SK-N-SH (cell line): ENCODE measurements around the gene KIF1A. TPM values are rescaled to one million over a fixed set of nuclear protein-coding genes. Genes with fewer than 3 reads are reported as not detected.

ENCODE experiments used
- CTCF ChIA-PET: fragments of 300-600, 350-600 bp; formaldehyde crosslinking; extraction: SDS; loops from one replicate; lab custom pipeline; 2021; lab: Yijun Ruan, JAX
- POLR2A ChIA-PET: fragments of 350-600 bp; sonication (Branson Sonifier 250); formaldehyde crosslinking; extraction: SDS; loops from one replicate; lab custom pipeline; 2020; ENCODE audit warnings: antibody characterized with exemption, inconsistent platforms; lab: Yijun Ruan, JAX
- DNase-seq: peaks from one replicate; pipeline ENCODE4 v3.0.0; 2012
- H2AFZ ChIP-seq: fragments of 200-600 bp; sonication (generic); 2 replicates; pipeline ENCODE4 v1.8.1; 2016; ENCODE audit warnings: antibody characterized with exemption, mild to moderate bottlenecking, low read depth
- H3F3A ChIP-seq: fragments of 200-600 bp; sonication (generic); replicated peaks from 2 replicates; pipeline ENCODE3; 2016; ENCODE audit warnings: antibody characterized with exemption, mild to moderate bottlenecking; ENCODE audit not compliant: insufficient read depth
- H3K27ac ChIP-seq, 2 experiments: fragments of 200-500 bp in 1 of 2; fragments of 200-600 bp in 1 of 2; sonication (Bioruptor generic) in 1 of 2; sonication (generic), shearing (Covaris generic) in 1 of 2; 2 replicates each; pipeline versions ENCODE4 v1.5.1 to v1.6.1; 2014 to 2016; ENCODE audit warnings: low read depth in 2 of 2, inconsistent platforms in 1 of 2, low read length in 1 of 2, mild to moderate bottlenecking in 1 of 2, mixed read lengths in 1 of 2
- H3K27me3 ChIP-seq: fragments of 200-600 bp; sonication (generic), shearing (Covaris generic); 2 replicates; pipeline ENCODE4 v1.6.1; 2016; ENCODE audit warnings: mixed run types; ENCODE audit not compliant: insufficient read depth
- H3K36me3 ChIP-seq, 2 experiments: fragments of 200-500 bp in 1 of 2; fragments of 200-600 bp in 1 of 2; sonication (Bioruptor generic) in 1 of 2; sonication (generic) in 1 of 2; replicated peaks in 1 of 2; 2 replicates each; pipeline versions ENCODE3 to v1.5.1; 2014 to 2016; ENCODE audit warnings: low read length in 1 of 2, mild to moderate bottlenecking in 1 of 2; ENCODE audit not compliant: insufficient read depth in 2 of 2, control insufficient read depth in 1 of 2
- H3K4me1 ChIP-seq, 2 experiments: fragments of 200-500 bp in 1 of 2; fragments of 200-600 bp in 1 of 2; sonication (Bioruptor generic) in 1 of 2; sonication (generic), shearing (Covaris generic) in 1 of 2; 2 replicates each; pipeline versions ENCODE4 v1.5.1 to v1.6.1; 2014 to 2016; ENCODE audit warnings: low read depth in 1 of 2, low read length in 1 of 2, mixed run types in 1 of 2; ENCODE audit not compliant: insufficient read depth in 2 of 2, control insufficient read depth in 1 of 2
- H3K4me2 ChIP-seq: fragments of 200-600 bp; sonication (generic), shearing (Covaris generic); 2 replicates; pipeline ENCODE4 v1.6.1; 2017; ENCODE audit warnings: mixed run types
- H3K4me3 ChIP-seq, 2 experiments: fragments of 200-500 bp in 1 of 2; fragments of 200-600 bp in 1 of 2; sonication (Bioruptor generic) in 1 of 2; sonication (generic), shearing (Covaris generic) in 1 of 2; 2 replicates each; pipeline versions ENCODE4 v1.5.1 to v1.8.1; 2014 to 2016; ENCODE audit warnings: low read depth in 2 of 2, inconsistent platforms in 1 of 2, low read length in 1 of 2, mild to moderate bottlenecking in 1 of 2, mixed read lengths in 1 of 2, moderate library complexity in 1 of 2
- H3K79me2 ChIP-seq: fragments of 200-600 bp; sonication (generic); 2 replicates; pipeline ENCODE4 v1.8.1; 2017; ENCODE audit warnings: mild to moderate bottlenecking; ENCODE audit not compliant: insufficient read depth
- H3K9ac ChIP-seq: fragments of 200-600 bp; sonication (generic); 2 replicates; pipeline ENCODE4 v1.6.1; 2017; ENCODE audit warnings: mixed run types
- H3K9me2 ChIP-seq: fragments of 200-600 bp; sonication (generic); 2 replicates; pipeline ENCODE4 v1.6.1; 2017; ENCODE audit warnings: mixed run types
- H3K9me3 ChIP-seq: fragments of 200-600 bp; sonication (generic); 2 replicates; pipeline ENCODE4 v1.6.1; 2017; ENCODE audit warnings: mixed run types, mild to moderate bottlenecking, moderate library complexity
- H4K20me1 ChIP-seq: fragments of 200-600 bp; sonication (generic); 2 replicates; pipeline ENCODE4 v1.6.1; 2017; ENCODE audit warnings: mild to moderate bottlenecking, mixed run types; ENCODE audit not compliant: insufficient read depth
- CTCF ChIP-seq: fragments of 200-600 bp; sonication (generic); IDR thresholded peaks from 2 replicates; pipeline ENCODE4 v1.6.1; 2017; ENCODE audit warnings: antibody characterized with exemption, mild to moderate bottlenecking, moderate library complexity
- ELF1 ChIP-seq: IDR thresholded peaks from 2 replicates; pipeline ENCODE4 v1.4.0; 2012
- EP300 ChIP-seq, 2 experiments: IDR thresholded peaks; 2 replicates each; pipeline versions ENCODE4 v1.4.0 to v1.6.1; 2012; ENCODE audit warnings: borderline replicate concordance in 1 of 2, low read depth in 1 of 2, low read length in 1 of 2
- FOXJ3 ChIP-seq: sonication (generic); formaldehyde crosslinking; IDR thresholded peaks from 2 replicates; pipeline ENCODE4 v1.5.1; 2020; ENCODE audit warnings: mild to moderate bottlenecking, missing genetic modification reagents
- JUND ChIP-seq: IDR thresholded peaks from 2 replicates; pipeline ENCODE4 v1.4.0; 2012
- MAX ChIP-seq: IDR thresholded peaks from 2 replicates; pipeline ENCODE4 v1.4.0; 2012; ENCODE audit warnings: low read depth
- MXI1 ChIP-seq: IDR thresholded peaks from 2 replicates; pipeline ENCODE4 v1.6.1; 2012; ENCODE audit warnings: mild to moderate bottlenecking, low read depth, low read length, improper control_type of control experiment
- NFIC ChIP-seq: IDR thresholded peaks from 2 replicates; pipeline ENCODE4 v1.4.0; 2012; ENCODE audit warnings: borderline replicate concordance
- NRF1 ChIP-seq: IDR thresholded peaks from 2 replicates; pipeline ENCODE4 v1.6.1; 2012; ENCODE audit warnings: low read depth, mild to moderate bottlenecking, low read length
- PBX3 ChIP-seq: IDR thresholded peaks from 2 replicates; pipeline ENCODE4; 2012
- RAD21 ChIP-seq: IDR thresholded peaks from 2 replicates; pipeline ENCODE4 v1.6.1; 2012; ENCODE audit warnings: mild to moderate bottlenecking, low read length
- RXRA ChIP-seq: IDR thresholded peaks from 2 replicates; pipeline ENCODE4 v1.4.0; 2012; ENCODE audit warnings: low read depth, mild to moderate bottlenecking, borderline replicate concordance
- SMC3 ChIP-seq: IDR thresholded peaks from 2 replicates; pipeline ENCODE4 v1.6.1; 2012; ENCODE audit warnings: low read depth, low read length, improper control_type of control experiment
- TAF1 ChIP-seq: IDR thresholded peaks from 2 replicates; pipeline ENCODE4 v1.6.1; 2012; ENCODE audit warnings: low read depth, mild to moderate bottlenecking, low read length, moderate library complexity, borderline replicate concordance
- TCF12 ChIP-seq: IDR thresholded peaks from 2 replicates; pipeline ENCODE4 v1.4.0; 2012
- USF2 ChIP-seq: fragments of 150-350 bp; IDR thresholded peaks from 2 replicates; pipeline ENCODE4 v1.6.1; 2017; ENCODE audit warnings: antibody characterized with exemption, low read length, low read depth, borderline replicate concordance
- ZBTB33 ChIP-seq: IDR thresholded peaks from 2 replicates; pipeline ENCODE4 v1.4.0; 2012; ENCODE audit warnings: low read depth, borderline replicate concordance
- WGBS: methylation state at CpG from one replicate; pipeline ENCODE4 v1.1.6; 2017; ENCODE audit warnings: low lambda C conversion rate; 5-methylcytosine and 5-hydroxymethylcytosine counted together
- polyA plus RNA-seq, 3 experiments: library from polyadenylated mRNA; depleted of rRNA; stranded (reverse); fragments of >200 nt; gene quantifications; 2 replicates each; pipeline ENCODE4 v1.2.3, GENCODE V29; 2012

The KIF1A gene
- polyA plus RNA-seq, 1 of the 3 experiments (the other 2 are of a cell fraction): 0.21 TPM

- Histone ChIP-seq H3K4me3 (no peak overlapping the region), H3K9me3 (no peaks in the 10 kb centered on the region)
- POLR2A ChIA-PET: no interaction called here
Measured at GRCh38 chr2:240811346-240812300, 8.4 kb downstream of the KIF1A start.

More at GRCh38 chr2:240811346-240812300, 8.4 kb downstream of the KIF1A start:
- Histone ChIP-seq H3K9ac (no peak overlapping the region), H2AFZ (no peak overlapping the region), H3K36me3 (no peaks in the 10 kb centered on the region), H3K27ac (no peak overlapping the region), H3K27me3 (no peaks in the 10 kb centered on the region), H3K79me2 (no peaks in the 10 kb centered on the region), H4K20me1 (no peaks in the 10 kb centered on the region), H3F3A (no peaks in the 10 kb centered on the region), H3K4me2 (no peak overlapping the region), H3K4me1 (no peaks in the 10 kb centered on the region; a peak in 1 of 4 replicates), H3K9me2 (no peaks in the 10 kb centered on the region)
- CTCF ChIA-PET: interaction anchor here (2.4 kb wide), 1 partner anchor 29 kb away, joined by 7 read pairs; no protein-coding TSS in a partner anchor
- 49% methylated on average over 12 of the region's 17 CpGs for WGBS
- no peak for DNase-seq
- TF ChIP-seq MAX (no peak), NRF1 (no peak), RXRA (no peak), USF2 (no peak), TAF1 (no peak), PBX3 (no peak), TCF12 (no peak), CTCF (no peak), MXI1 (no peak), ZBTB33 (no peak), ELF1 (no peak), FOXJ3 (CRISPR knock-in tag) (no peak), SMC3 (no peak), EP300 (IDR thresholded peaks at IDR 0.05; ENCODE audit: borderline replicate concordance in 1 of 2, low read depth in 1 of 2, low read length in 1 of 2) (no peak), NFIC (no peak), RAD21 (no peak), JUND (no peak)
